ENCODE results near the gene BTBD9. TPM values are rescaled to one million over a fixed set of nuclear protein-coding genes. Genes with fewer than 3 reads are reported as not detected.

BTBD9 gene
- total RNA-seq, 1 experiment from 2014 or later, result 4.7 TPM

GRCh38 chr6:38355519-38355918, 284.2 kb downstream of the BTBD9 start:
- DNase-seq, result no peak
- H3K4me2 ChIP-seq (ENCODE audit: low read depth, low read length, poor library complexity, severe bottlenecking), result no peak overlapping the region
- no peaks in the 10 kb centered on the region for H3K79me2 ChIP-seq (ENCODE audit: low read length)
- no peaks in the 10 kb centered on the region for H3K4me1 ChIP-seq (ENCODE audit: low read length)
- H3K4me3 ChIP-seq (ENCODE audit: low read length), result no peak overlapping the region
- H3K9ac ChIP-seq (ENCODE audit: low read length), result no peak overlapping the region
- H3K27me3 ChIP-seq (ENCODE audit: low read length), result 0 out of 2 replicates have a peak, but pooled peaks cover 3% of the 10 kb centered on the region
- no peaks in the 10 kb centered on the region for H3K36me3 ChIP-seq (ENCODE audit: insufficient read depth, low read length)
- 0 out of 2 replicates have a peak, but pooled peaks cover 13% of the 10 kb centered on the region for H4K20me1 ChIP-seq (ENCODE audit: insufficient read depth, low read depth, low read length)
- H3K9me2 ChIP-seq (replicated peaks; ENCODE audit: insufficient read depth, low read length), result no peaks in the 10 kb centered on the region
- no peak overlapping the region for H2AFZ ChIP-seq (ENCODE audit: low read length)
- H3K27ac ChIP-seq (ENCODE audit: low read length), result no peak overlapping the region
- H3K9me3 ChIP-seq (ENCODE audit: low read length), result no peaks in the 10 kb centered on the region

GRCh38 chr6:38354905-38355304, 284.8 kb downstream of the BTBD9 start:
- no peak overlapping the region for H2AFZ ChIP-seq (ENCODE audit: low read length)
- no peak for DNase-seq
- H3K79me2 ChIP-seq (ENCODE audit: low read length), result no peaks in the 10 kb centered on the region

GRCh38 chr6:38354037-38354381, 285.7 kb downstream of the BTBD9 start:
- no peaks in the 10 kb centered on the region for H3K9me3 ChIP-seq (ENCODE audit: low read length)
- 0 out of 2 replicates have a peak, but pooled peaks cover 3% of the 10 kb centered on the region for H3K27me3 ChIP-seq (ENCODE audit: low read length)
- no peak overlapping the region for H3K9ac ChIP-seq (ENCODE audit: low read length)
- no peaks in the 10 kb centered on the region for H3K36me3 ChIP-seq (ENCODE audit: insufficient read depth, low read length)
- H2AFZ ChIP-seq (ENCODE audit: low read length), result no peak overlapping the region
- H3K79me2 ChIP-seq (ENCODE audit: low read length), result no peaks in the 10 kb centered on the region
- no peak overlapping the region for H3K4me3 ChIP-seq (ENCODE audit: low read length)
- 0 out of 2 replicates have a peak, but pooled peaks cover 12% of the 10 kb centered on the region for H4K20me1 ChIP-seq (ENCODE audit: insufficient read depth, low read depth, low read length)
- DNase-seq, result no peak
- no peaks in the 10 kb centered on the region for H3K4me1 ChIP-seq (ENCODE audit: low read length)
- H3K9me2 ChIP-seq (replicated peaks; ENCODE audit: insufficient read depth, low read length), result no peaks in the 10 kb centered on the region
- no peak overlapping the region for H3K27ac ChIP-seq (ENCODE audit: low read length)
- no peak overlapping the region for H3K4me2 ChIP-seq (ENCODE audit: low read depth, low read length, poor library complexity, severe bottlenecking)

More at GRCh38 chr6:38354905-38355304, 284.8 kb downstream of the BTBD9 start:
- Histone ChIP-seq H3K36me3 (ENCODE audit: insufficient read depth, low read length) (no peaks in the 10 kb centered on the region), H3K9me3 (ENCODE audit: low read length) (no peaks in the 10 kb centered on the region), H3K27ac (ENCODE audit: low read length) (no peak overlapping the region), H3K27me3 (ENCODE audit: low read length) (0 out of 2 replicates have a peak, but pooled peaks cover 3% of the 10 kb centered on the region), H3K9ac (ENCODE audit: low read length) (no peak overlapping the region), H3K4me3 (ENCODE audit: low read length) (no peak overlapping the region), H3K4me1 (ENCODE audit: low read length) (no peaks in the 10 kb centered on the region), H4K20me1 (ENCODE audit: insufficient read depth, low read depth, low read length) (0 out of 2 replicates have a peak, but pooled peaks cover 16% of the 10 kb centered on the region), H3K4me2 (ENCODE audit: low read depth, low read length, poor library complexity, severe bottlenecking) (no peak overlapping the region), H3K9me2 (replicated peaks; ENCODE audit: insufficient read depth, low read length) (no peaks in the 10 kb centered on the region)

- H3K4me3 ChIP-seq (ENCODE audit: low read length), result no peak overlapping the region
- H3K27me3 ChIP-seq (ENCODE audit: low read length), result 0 out of 2 replicates have a peak, but pooled peaks cover 3% of the 10 kb centered on the region
- H3K9me2 ChIP-seq (replicated peaks; ENCODE audit: insufficient read depth, low read length), result no peaks in the 10 kb centered on the region
- H3K79me2 ChIP-seq (ENCODE audit: low read length), result no peaks in the 10 kb centered on the region
- no peak overlapping the region for H2AFZ ChIP-seq (ENCODE audit: low read length)
- no peaks in the 10 kb centered on the region for H3K4me1 ChIP-seq (ENCODE audit: low read length)
- H3K9me3 ChIP-seq (ENCODE audit: low read length), result no peaks in the 10 kb centered on the region
- 0 out of 2 replicates have a peak, but pooled peaks cover 12% of the 10 kb centered on the region for H4K20me1 ChIP-seq (ENCODE audit: insufficient read depth, low read depth, low read length)
- no peak overlapping the region for H3K4me2 ChIP-seq (ENCODE audit: low read depth, low read length, poor library complexity, severe bottlenecking)
- no peak for DNase-seq
- no peak overlapping the region for H3K9ac ChIP-seq (ENCODE audit: low read length)
- no peak overlapping the region for H3K27ac ChIP-seq (ENCODE audit: low read length)
- no peaks in the 10 kb centered on the region for H3K36me3 ChIP-seq (ENCODE audit: insufficient read depth, low read length)
Measured at GRCh38 chr6:38353310-38354036, 286.3 kb downstream of the BTBD9 start.

GRCh38 chr6:38352636-38353035, 287.1 kb downstream of the BTBD9 start:
- no peak overlapping the region for H3K27ac ChIP-seq (ENCODE audit: low read length)
- H3K9ac ChIP-seq (ENCODE audit: low read length), result no peak overlapping the region
- no peak overlapping the region for H3K4me2 ChIP-seq (ENCODE audit: low read depth, low read length, poor library complexity, severe bottlenecking)
- DNase-seq, result no peak
- 0 out of 2 replicates have a peak, but pooled peaks cover 3% of the 10 kb centered on the region for H3K27me3 ChIP-seq (ENCODE audit: low read length)
- 0 out of 2 replicates have a peak, but pooled peaks cover 12% of the 10 kb centered on the region for H4K20me1 ChIP-seq (ENCODE audit: insufficient read depth, low read depth, low read length)
- H3K36me3 ChIP-seq (ENCODE audit: insufficient read depth, low read length), result no peaks in the 10 kb centered on the region
- no peaks in the 10 kb centered on the region for H3K9me2 ChIP-seq (replicated peaks; ENCODE audit: insufficient read depth, low read length)
- no peak overlapping the region for H3K4me3 ChIP-seq (ENCODE audit: low read length)
- H3K9me3 ChIP-seq (ENCODE audit: low read length), result no peaks in the 10 kb centered on the region
- no peak overlapping the region for H2AFZ ChIP-seq (ENCODE audit: low read length)
- H3K4me1 ChIP-seq (ENCODE audit: low read length), result no peaks in the 10 kb centered on the region
- no peaks in the 10 kb centered on the region for H3K79me2 ChIP-seq (ENCODE audit: low read length)

- H3K79me2 ChIP-seq (ENCODE audit: low read length), result no peaks in the 10 kb centered on the region
- H3K9me3 ChIP-seq (ENCODE audit: low read length), result no peaks in the 10 kb centered on the region
- H4K20me1 ChIP-seq (ENCODE audit: insufficient read depth, low read depth, low read length), result 0 out of 2 replicates have a peak, but pooled peaks cover 7% of the 10 kb centered on the region
- no peaks in the 10 kb centered on the region for H3K9me2 ChIP-seq (replicated peaks; ENCODE audit: insufficient read depth, low read length)
- H3K4me2 ChIP-seq (ENCODE audit: low read depth, low read length, poor library complexity, severe bottlenecking), result no peak overlapping the region
- no peaks in the 10 kb centered on the region for H3K36me3 ChIP-seq (ENCODE audit: insufficient read depth, low read length)
- no peak overlapping the region for H3K27ac ChIP-seq (ENCODE audit: low read length)
- no peaks in the 10 kb centered on the region for H3K4me1 ChIP-seq (ENCODE audit: low read length)
- no peak overlapping the region for H2AFZ ChIP-seq (ENCODE audit: low read length)
- H3K4me3 ChIP-seq (ENCODE audit: low read length), result no peak overlapping the region
- no peak for DNase-seq
- no peaks in the 10 kb centered on the region for H3K27me3 ChIP-seq (ENCODE audit: low read length)
- no peak overlapping the region for H3K9ac ChIP-seq (ENCODE audit: low read length)
Measured at GRCh38 chr6:38350942-38351341, 288.8 kb downstream of the BTBD9 start.

GRCh38 chr6:38350220-38350619, 289.5 kb downstream of the BTBD9 start:
- Histone ChIP-seq H3K9ac (ENCODE audit: low read length) (no peak overlapping the region), H3K36me3 (ENCODE audit: insufficient read depth, low read length) (no peaks in the 10 kb centered on the region), H3K27me3 (ENCODE audit: low read length) (no peaks in the 10 kb centered on the region), H3K9me3 (ENCODE audit: low read length) (no peaks in the 10 kb centered on the region), H2AFZ (ENCODE audit: low read length) (no peak overlapping the region), H3K79me2 (ENCODE audit: low read length) (no peaks in the 10 kb centered on the region), H3K27ac (ENCODE audit: low read length) (no peak overlapping the region), H3K4me1 (ENCODE audit: low read length) (no peaks in the 10 kb centered on the region), H3K4me3 (ENCODE audit: low read length) (no peak overlapping the region), H3K9me2 (replicated peaks; ENCODE audit: insufficient read depth, low read length) (no peaks in the 10 kb centered on the region), H3K4me2 (ENCODE audit: low read depth, low read length, poor library complexity, severe bottlenecking) (no peak overlapping the region), H4K20me1 (ENCODE audit: insufficient read depth, low read depth, low read length) (0 out of 2 replicates have a peak, but pooled peaks cover 7% of the 10 kb centered on the region)
- DNase-seq, result no peak

- H3K4me2 ChIP-seq (ENCODE audit: low read depth, low read length, poor library complexity, severe bottlenecking), result no peak overlapping the region
- H2AFZ ChIP-seq (ENCODE audit: low read length), result no peak overlapping the region
Measured at GRCh38 chr6:38349795-38350194, 289.9 kb downstream of the BTBD9 start.

More at GRCh38 chr6:38349795-38350194, 289.9 kb downstream of the BTBD9 start:
- Histone ChIP-seq H3K27ac (ENCODE audit: low read length) (no peak overlapping the region), H4K20me1 (ENCODE audit: insufficient read depth, low read depth, low read length) (0 out of 2 replicates have a peak, but pooled peaks cover 7% of the 10 kb centered on the region), H3K9me3 (ENCODE audit: low read length) (no peaks in the 10 kb centered on the region), H3K9ac (ENCODE audit: low read length) (no peak overlapping the region), H3K36me3 (ENCODE audit: insufficient read depth, low read length) (no peaks in the 10 kb centered on the region), H3K27me3 (ENCODE audit: low read length) (no peaks in the 10 kb centered on the region), H3K4me3 (ENCODE audit: low read length) (no peak overlapping the region), H3K4me1 (ENCODE audit: low read length) (no peaks in the 10 kb centered on the region), H3K9me2 (replicated peaks; ENCODE audit: insufficient read depth, low read length) (no peaks in the 10 kb centered on the region), H3K79me2 (ENCODE audit: low read length) (no peaks in the 10 kb centered on the region)
- DNase-seq, result no peak

All from Karpas-422 (cell line).